ENCODE data around the gene MALL.
"Not testable (repeated sequence)": the region's sequence is repeated elsewhere in the genome, so short reads cannot be mapped to it uniquely, and the experiment has no call there.

The MALL gene

DNA sequence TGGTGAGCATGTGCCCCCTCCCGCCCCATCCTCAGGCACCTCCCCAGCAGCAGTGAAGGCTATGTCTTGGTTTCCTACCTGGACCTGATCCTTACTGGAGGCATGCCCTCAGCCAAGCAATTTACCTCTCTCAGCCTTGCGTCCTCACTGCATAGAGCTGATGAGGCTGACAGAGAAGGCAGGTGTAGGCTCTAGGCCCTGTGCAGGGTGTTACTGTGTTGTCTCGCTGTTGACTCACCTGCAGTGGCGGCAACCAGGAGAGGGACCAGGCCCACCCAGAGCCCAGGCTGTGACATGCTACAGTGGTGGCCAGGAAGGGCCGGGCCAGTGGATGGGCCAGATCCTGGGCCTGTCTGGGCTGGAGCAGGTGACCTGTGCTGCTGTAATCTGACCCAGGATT, 65.9 kb downstream of the MALL start:
- not testable (repeated sequence) for DNase-seq

GRCh38 chr2:110048255-110049197, 67.1 kb downstream of the MALL start:
- DNase-seq = not testable (repeated sequence)

DNA sequence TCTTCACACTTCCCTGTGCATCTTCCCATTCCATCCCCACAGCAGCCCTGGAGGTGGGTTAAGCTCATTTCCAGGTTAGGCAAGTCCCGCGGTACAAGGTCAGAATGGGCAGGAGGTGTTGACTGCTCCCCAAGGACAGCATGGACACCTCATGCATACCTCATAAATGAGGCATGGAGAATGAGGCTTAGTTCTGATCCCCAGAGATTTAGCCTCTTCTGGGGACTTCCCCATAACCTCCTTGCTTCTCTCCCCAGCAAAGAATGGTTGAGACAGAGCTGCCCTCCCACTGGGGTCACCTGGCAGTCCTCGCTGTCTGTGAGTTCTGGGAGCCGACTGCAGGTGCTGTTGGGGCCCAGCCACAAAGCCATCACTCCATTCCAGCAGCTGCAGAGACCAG, 68.4 kb downstream of the MALL start:
- not testable (repeated sequence) for DNase-seq

DNA sequence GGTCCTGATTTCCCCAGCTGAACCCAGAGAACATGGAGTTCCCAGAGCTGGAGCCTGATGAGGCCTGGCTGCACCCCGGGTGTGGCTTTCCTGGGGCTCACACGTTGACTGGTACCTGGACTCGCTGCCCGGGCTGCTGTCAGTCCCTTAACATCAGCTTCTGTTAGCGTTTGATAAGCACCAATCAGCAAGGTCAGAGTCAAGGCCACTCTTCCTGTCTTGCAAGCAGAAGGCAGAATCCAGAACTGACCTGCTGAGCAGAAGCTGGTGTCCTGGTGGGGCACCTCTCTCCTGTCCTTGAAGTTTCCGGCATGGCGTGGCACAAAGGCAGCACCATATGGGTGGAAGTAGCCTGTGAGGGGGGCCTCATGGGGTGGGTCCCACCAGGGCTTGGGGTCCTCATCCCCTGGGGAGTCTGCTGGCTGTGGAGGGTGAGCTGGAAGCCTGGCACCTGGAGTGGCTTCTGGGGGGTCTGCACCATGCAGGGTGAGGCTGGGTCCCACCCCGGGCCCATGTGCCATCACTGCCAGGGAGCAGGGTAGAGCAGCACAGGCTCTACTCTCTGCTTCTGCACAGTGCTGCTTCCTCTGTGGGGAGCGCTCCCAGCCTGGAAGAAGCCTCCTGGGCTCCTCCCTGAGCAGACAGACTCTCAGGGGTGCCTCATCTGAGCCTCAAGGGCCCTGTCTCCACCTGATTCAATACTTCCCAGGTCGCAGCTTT, 73.5 kb downstream of the MALL start:
- DNase-seq = not testable (repeated sequence)

- not testable (repeated sequence) for DNase-seq
These were observed 78.3 kb downstream of the MALL start for GRCh38 chr2:110037336-110037735.

DNA sequence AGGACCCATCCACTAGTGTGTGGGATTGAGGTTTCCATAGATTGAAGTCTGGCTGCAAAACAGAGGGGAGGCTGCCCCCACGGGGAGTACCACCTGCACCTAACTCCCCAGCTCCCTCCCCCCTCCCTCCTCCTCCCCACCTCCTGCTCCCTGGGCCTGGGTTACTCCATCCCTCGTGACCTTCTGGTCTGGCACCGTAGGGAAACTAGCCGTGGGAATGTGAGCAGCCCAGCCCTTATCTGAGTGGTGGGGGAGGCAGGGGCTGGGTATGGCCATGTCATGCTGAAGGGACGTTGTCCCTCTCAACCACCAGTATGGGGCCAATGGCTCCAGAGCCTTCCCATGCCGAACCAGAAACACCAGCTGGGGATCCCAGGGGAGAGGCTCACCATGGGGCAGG, 80.2 kb downstream of the MALL start:
- not testable (repeated sequence) for DNase-seq

DNA sequence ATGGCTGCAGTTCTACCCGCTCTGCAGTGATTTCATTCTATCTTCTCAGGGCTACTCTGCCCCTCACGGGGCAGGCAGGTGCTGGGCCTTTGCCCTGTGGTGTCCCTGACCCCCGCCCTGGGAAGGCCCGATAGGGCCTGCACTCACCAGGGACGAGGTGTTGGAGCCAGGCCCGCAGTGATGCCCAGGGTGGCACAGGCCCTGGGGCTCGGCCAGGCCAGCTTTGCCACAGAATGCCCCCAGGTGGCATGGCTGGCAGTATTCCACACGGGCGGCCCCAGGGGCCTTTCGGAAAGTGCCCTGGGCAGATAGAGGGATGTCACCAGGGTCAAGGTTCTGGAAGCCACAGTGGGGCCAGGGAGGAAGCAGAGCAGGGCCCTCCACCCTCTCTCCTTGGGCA, 80.7 kb downstream of the MALL start:
- peak; percentile 37 for DNase-seq
